ENCODE measurements around the gene C4B.
"Not testable (repeated sequence)": the region's sequence is repeated elsewhere in the genome, so short reads cannot be mapped to it uniquely, and the experiment has no call there.

The C4B gene

GRCh38 chr6:32056254-32056653, 41.7 kb downstream of the C4B start:
- no peak for DNase-seq

- DNase-seq, result no peak
Measured at GRCh38 chr6:32057966-32058365, 43.4 kb downstream of the C4B start.

- no peak for DNase-seq
Measured at GRCh38 chr6:32058511-32058963, 43.9 kb downstream of the C4B start.

- DNase-seq, result no peak
Measured at GRCh38 chr6:32060966-32061655, 46.5 kb downstream of the C4B start.

- DNase-seq, result no peak
Measured at GRCh38 chr6:32064706-32065105, 50.1 kb downstream of the C4B start.

- DNase-seq, result not testable (repeated sequence)
Measured at GRCh38 chr6:32067521-32067920, 52.9 kb downstream of the C4B start.

GRCh38 chr6:32068315-32068714, 53.7 kb downstream of the C4B start:
- not testable (repeated sequence) for DNase-seq

- no peak for DNase-seq
Measured at GRCh38 chr6:32068867-32069266, 54.3 kb downstream of the C4B start.

GRCh38 chr6:32069460-32069859, 54.9 kb downstream of the C4B start:
- no peak for DNase-seq

- DNase-seq, result no peak
Measured at GRCh38 chr6:32069878-32070515, 55.4 kb downstream of the C4B start.

GRCh38 chr6:32070814-32071543, 56.4 kb downstream of the C4B start:
- DNase-seq, result no peak

GRCh38 chr6:32073101-32073500, 58.5 kb downstream of the C4B start:
- DNase-seq, result no peak

GRCh38 chr6:32073613-32074012, 59.0 kb downstream of the C4B start:
- DNase-seq, result no peak

- no peak for DNase-seq
Measured at GRCh38 chr6:32074996-32075532, 60.5 kb downstream of the C4B start.

- no peak for DNase-seq
Measured at GRCh38 chr6:32075781-32076180, 61.2 kb downstream of the C4B start.

GRCh38 chr6:32076321-32076809, 61.8 kb downstream of the C4B start:
- no peak for DNase-seq

- DNase-seq, result no peak
Measured at GRCh38 chr6:32079566-32080290, 65.1 kb downstream of the C4B start.

- no peak for DNase-seq
Measured at GRCh38 chr6:32081168-32081990, 66.8 kb downstream of the C4B start.

- DNase-seq, result no peak
Measured at GRCh38 chr6:32082478-32082877, 67.9 kb downstream of the C4B start.

GRCh38 chr6:32082935-32083334, 68.3 kb downstream of the C4B start:
- DNase-seq, result no peak

- no peak for DNase-seq
Measured at GRCh38 chr6:32083812-32084768, 69.5 kb downstream of the C4B start.
